HEK293T (cell line): Measurements from ENCODE around the gene GAGE10.

Experiments
- ARNT ChIP-seq: fragments of 450-650 bp; IDR thresholded peaks from 2 replicates; pipeline ENCODE4 v1.6.1; 2017; ENCODE audit warnings: mild to moderate bottlenecking
- CTBP1 ChIP-seq: fragments of 450-650 bp; IDR thresholded peaks from 2 replicates; pipeline ENCODE4 v1.6.1; 2016; ENCODE audit warnings: borderline replicate concordance
- ELF4 ChIP-seq: fragments of 450-650 bp; IDR thresholded peaks from 2 replicates; pipeline ENCODE4 v1.6.1; 2017; ENCODE audit warnings: antibody characterized with exemption
- FOXA1 ChIP-seq: fragments of 450-650 bp; IDR thresholded peaks from 2 replicates; pipeline ENCODE4 v1.6.1; 2016; ENCODE audit warnings: mild to moderate bottlenecking
- FOXK2 ChIP-seq: fragments of 450-650 bp; IDR thresholded peaks from 2 replicates; pipeline ENCODE4 v1.6.1; 2016; ENCODE audit warnings: mild to moderate bottlenecking
- FOXM1 ChIP-seq: fragments of 450-650 bp; IDR thresholded peaks from 2 replicates; pipeline ENCODE4 v1.6.1; 2017; ENCODE audit warnings: mild to moderate bottlenecking, borderline replicate concordance
- SP1 ChIP-seq: fragments of 450-650 bp; IDR thresholded peaks from 2 replicates; pipeline ENCODE4 v1.6.1; 2017
- TARDBP ChIP-seq: fragments of 450-650 bp; IDR thresholded peaks from 2 replicates; pipeline ENCODE4 v1.6.1; 2016
- TF ChIP-seq, protein P1 (sequence below): fragments of 450-650 bp; IDR thresholded peaks from 2 replicates; pipeline ENCODE4 v1.6.1; 2016

DNA sequence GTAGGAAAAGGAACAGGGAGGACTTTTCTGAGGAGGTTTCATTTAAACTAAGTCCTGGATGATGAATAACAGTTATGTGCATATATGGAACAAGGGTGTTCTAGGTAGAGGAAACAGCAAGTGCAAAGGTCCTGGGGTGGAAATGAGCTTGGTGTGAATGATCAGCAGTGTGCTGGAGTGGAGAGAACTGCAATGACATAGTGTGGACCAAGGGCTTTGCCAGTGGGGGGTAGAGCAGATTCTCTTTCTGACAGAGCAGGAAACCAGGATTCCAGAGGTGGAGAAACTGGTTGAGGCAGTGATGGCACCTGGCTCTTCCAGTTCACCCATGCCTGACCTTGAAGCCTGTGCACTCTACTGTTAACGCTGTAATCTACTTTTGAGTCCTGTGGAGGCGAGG, 32.1 kb upstream of the GAGE10 start:
- TF ChIP-seq FOXM1 (no peak), ELF4 (no peak), CTBP1 (no peak), SP1 (no peak), FOXK2 (no peak), ARNT (no peak), TARDBP (no peak), FOXA1 (no peak)
- TF ChIP-seq, protein P1, sequence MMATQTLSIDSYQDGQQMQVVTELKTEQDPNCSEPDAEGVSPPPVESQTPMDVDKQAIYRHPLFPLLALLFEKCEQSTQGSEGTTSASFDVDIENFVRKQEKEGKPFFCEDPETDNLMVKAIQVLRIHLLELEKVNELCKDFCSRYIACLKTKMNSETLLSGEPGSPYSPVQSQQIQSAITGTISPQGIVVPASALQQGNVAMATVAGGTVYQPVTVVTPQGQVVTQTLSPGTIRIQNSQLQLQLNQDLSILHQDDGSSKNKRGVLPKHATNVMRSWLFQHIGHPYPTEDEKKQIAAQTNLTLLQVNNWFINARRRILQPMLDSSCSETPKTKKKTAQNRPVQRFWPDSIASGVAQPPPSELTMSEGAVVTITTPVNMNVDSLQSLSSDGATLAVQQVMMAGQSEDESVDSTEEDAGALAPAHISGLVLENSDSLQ: no peak
